IPS-NIHi11 (cell line): ENCODE measurements around the gene TMEM132E.
A peak's percentile ranks its signal among the peaks of the same experiment; 100 is the strongest.
"Not testable (repeated sequence)": the region's sequence is repeated elsewhere in the genome, so short reads cannot be mapped to it uniquely, and the experiment has no call there.

ENCODE experiments used
- DNase-seq: peaks from one replicate; pipeline ENCODE4 v3.0.0; 2012; ENCODE audit warnings: mixed read lengths, low spot score

The TMEM132E gene, protein sequence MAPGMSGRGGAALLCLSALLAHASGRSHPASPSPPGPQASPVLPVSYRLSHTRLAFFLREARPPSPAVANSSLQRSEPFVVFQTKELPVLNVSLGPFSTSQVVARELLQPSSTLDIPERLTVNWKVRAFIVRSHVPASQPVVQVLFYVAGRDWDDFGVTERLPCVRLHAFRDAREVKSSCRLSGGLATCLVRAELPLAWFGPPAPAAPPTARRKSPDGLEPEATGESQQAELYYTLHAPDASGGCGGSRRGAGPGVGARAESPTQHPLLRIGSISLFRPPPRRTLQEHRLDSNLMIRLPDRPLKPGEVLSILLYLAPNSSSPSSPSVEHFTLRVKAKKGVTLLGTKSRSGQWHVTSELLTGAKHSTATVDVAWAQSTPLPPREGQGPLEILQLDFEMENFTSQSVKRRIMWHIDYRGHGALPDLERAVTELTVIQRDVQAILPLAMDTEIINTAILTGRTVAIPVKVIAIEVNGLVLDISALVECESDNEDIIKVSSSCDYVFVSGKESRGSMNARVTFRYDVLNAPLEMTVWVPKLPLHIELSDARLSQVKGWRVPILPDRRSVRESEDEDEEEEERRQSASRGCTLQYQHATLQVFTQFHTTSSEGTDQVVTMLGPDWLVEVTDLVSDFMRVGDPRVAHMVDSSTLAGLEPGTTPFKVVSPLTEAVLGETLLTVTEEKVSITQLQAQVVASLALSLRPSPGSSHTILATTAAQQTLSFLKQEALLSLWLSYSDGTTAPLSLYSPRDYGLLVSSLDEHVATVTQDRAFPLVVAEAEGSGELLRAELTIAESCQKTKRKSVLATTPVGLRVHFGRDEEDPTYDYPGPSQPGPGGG (N-terminal part only)

DNA sequence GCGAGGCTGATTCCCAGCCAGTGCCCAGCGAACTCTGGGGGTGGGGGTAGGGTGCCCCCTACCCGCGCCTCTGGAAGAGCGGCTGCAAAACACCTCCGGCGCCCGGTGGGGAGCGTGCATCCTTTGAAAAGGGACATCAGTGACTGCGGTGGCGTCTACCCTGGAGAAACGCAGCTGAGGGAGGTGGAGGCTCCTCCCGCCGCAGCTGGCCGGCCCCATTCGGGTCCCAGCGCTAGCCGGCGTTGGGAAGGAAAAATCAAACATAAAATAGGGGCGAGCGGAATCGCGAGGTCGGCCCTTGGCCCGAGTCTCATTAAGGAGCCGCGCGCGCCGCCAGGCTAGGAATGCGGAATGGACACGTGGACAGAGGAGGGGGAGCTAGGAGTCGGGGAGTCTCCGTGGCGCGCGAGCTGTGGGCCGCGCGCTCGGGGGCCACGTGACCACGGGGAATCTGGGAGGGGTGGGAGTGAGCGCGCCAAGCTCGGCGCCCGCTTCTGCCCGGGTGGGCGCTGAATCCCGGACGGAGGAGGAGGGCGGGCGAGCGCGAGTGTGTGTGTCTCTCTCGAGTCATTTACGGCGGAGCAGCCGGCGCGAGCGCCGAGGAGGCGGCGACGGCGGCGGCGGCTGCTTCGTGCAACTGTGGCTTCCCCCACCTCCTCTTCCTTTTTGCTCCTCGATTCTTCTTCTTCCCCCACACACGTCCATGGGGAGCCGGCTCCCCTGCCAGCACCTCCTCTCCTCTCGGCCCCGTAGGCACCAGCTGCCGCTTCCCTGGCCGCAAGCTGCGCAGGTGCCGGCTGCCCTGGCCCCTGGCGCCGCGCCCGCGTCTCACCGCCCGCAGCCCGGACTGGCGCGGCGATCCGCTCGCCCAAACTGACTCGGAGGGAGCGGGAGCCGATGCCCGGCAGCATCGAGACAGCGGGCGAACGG is at the start of gene TMEM132E:
Gene TMEM132E (plus strand): TSS at position 566 of the 930 bp plus-strand sequence. CDS start 1,495 bp downstream, outside the sequence.
- DNase-seq: peak; percentile 59

DNA sequence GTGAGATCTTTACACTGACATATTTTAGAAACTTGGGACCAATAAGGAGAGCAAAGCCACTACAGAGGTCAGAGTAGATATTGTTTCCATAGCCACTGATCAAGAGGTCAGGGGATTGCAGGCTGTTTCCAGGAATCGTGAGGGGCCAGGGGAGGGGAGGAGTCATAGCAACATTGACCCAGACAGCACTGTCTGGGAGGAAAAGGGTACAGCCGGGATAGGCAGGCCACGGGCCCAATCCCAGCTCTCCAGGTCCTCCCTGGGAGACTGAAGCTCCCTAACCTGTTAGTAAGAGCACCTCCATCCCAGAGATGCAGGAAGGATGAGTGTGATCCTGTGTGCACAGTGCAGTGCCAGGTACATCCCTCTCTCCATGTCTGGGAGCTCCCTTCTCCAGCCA is 48.5 kb upstream of the TMEM132E start:
- DNase-seq: no peak

GRCh38 chr17:34532281-34533065 is 46.9 kb upstream of the TMEM132E start:
- no peak for DNase-seq

GRCh38 chr17:34533806-34534527 is 45.4 kb upstream of the TMEM132E start:
- DNase-seq: no peak

DNA sequence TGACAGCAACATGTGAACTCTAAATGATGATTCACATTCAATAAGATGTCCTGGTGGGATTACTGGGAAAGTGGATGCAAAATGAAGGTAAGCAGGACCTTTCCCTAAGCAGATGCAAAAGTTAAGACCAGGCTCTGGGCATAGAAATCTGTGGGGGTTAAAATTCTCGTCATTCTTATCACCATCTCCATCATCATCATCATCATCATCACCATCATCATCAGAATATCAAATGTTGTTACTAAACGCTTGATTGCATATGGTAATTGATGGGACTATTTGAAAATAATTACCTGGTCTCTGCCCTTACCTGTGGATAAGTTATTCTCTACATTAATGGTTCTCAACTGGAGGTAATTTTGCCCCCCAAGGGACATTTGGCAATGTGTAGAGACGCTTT is 41.9 kb upstream of the TMEM132E start:
- no peak for DNase-seq

DNA sequence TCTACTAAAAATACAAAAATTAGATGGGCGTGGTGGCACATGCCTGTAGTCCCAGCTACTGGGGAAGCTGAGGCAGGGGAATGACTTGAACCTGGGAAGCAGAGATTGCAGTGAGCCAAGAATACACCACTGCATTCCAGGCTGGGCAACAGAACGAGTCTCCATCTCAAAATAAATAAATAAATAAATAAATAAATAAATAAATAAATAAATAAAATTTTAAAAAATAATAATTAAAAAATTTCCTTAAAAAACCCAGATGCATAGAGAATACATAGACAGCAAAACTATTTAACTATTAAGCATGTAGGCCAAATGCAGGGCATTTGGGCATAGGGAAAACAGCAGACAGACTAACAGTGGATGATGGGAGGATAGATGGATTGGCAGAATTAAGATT is 40.8 kb upstream of the TMEM132E start:
- not testable (repeated sequence) for DNase-seq

DNA sequence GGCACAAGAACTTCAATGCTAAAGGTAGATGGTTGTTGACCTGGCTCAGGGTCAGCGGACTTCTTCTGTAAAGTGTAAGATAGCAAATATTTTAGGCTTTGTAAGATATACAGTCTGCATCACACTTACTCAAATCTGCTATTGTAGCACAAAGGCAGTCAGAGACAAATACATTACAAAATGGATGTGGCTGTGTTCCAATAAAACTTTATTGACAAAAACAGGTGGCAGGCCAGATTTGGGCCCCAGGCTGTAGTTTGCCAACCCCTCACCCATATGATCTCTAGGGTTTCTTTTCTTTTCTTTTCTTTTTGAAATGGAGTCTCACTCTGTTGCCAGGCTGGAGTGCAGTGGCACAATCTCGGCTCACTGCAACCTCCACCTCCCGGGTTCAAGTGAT is 39.5 kb upstream of the TMEM132E start:
- DNase-seq: no peak

GRCh38 chr17:34542700-34543336 is 36.6 kb upstream of the TMEM132E start:
- peak; percentile 71 for DNase-seq

- DNase-seq: peak; percentile 26
Observed at GRCh38 chr17:34547453-34548063, 31.8 kb upstream of the TMEM132E start.

- no peak for DNase-seq
Observed at GRCh38 chr17:34549966-34550365, 29.4 kb upstream of the TMEM132E start.

DNA sequence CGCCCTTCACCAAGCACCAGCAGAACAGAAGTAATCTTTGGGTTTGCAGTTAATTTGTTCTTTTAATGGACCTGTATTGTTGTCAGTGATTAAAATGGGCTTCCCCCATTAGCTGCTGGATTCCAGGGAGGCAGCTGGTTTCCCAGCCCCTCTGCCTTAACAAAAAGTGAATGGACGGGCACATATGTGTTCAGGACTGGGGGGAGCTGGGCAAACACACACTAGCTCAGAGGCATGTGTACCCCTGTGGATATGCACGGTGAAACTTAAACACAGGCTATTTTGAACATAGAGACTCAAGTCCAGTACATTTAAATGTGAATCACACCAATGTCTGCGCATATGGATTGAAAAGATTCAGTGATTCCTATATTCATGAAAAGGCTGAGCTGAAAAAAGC is 25.5 kb upstream of the TMEM132E start:
- DNase-seq: no peak

DNA sequence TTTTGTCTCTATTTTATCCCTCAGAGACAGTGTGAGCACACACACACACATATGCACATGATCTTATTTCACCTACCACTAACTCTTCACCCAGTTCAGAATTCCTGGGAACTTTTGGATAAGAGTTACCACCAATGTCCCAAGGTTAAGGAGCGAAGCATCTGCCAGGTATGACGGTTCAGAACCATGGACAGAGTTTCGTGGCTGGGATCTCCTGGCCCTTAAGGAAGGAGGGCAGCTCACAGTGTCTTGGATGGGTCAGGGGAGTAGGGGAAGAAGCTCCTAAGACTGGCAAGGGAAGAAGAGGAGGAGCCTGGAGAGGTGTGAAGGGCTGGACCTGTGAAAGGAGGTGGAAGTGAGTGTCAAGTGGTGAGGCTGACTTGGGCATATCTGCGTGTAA is 23.0 kb upstream of the TMEM132E start:
- DNase-seq: peak; percentile 76

- DNase-seq: no peak
Observed at GRCh38 chr17:34556931-34557330, 22.5 kb upstream of the TMEM132E start.

DNA sequence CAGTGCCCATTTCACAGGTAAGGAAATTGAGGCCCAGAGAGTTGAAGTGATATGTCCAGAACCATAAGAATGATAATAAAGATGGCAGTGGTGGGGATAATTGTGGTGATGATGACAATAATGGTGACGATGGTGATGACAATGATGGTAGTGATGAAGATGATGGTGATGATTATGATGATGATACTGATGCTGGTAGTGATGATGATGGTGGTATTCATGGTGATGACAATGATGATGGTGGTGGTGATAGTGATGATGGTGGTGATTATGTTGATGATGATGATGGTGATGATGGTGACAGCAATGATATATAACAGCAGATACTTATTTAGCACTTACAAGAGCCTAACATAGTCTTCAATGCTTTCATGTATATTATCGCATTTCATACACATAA is 18.1 kb upstream of the TMEM132E start:
- no peak for DNase-seq

- DNase-seq: peak; percentile 48
Observed at GRCh38 chr17:34562387-34562786, 17.0 kb upstream of the TMEM132E start.

- DNase-seq: no peak
Observed at GRCh38 chr17:34565713-34566112, 13.7 kb upstream of the TMEM132E start.

DNA sequence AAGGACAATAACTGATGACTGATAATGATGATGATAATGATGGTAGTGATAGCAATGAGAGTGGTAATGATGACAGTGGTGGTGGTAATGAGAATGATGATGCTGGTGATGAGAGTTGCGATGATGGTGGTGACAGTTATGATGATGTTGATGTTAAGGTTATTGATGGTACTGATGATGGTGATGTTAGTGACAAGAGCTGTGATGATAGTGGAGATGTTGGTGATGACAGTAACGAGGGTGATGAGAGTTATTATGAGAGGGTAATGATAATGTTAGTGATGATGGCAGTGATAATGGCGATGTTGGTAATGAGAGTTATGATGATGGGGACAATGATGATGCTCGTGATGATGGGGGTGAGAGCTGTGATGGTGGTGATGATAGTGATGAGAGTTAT is 13.2 kb upstream of the TMEM132E start:
- no peak for DNase-seq

- no peak for DNase-seq
Observed at GRCh38 chr17:34566873-34567272, 12.5 kb upstream of the TMEM132E start.

DNA sequence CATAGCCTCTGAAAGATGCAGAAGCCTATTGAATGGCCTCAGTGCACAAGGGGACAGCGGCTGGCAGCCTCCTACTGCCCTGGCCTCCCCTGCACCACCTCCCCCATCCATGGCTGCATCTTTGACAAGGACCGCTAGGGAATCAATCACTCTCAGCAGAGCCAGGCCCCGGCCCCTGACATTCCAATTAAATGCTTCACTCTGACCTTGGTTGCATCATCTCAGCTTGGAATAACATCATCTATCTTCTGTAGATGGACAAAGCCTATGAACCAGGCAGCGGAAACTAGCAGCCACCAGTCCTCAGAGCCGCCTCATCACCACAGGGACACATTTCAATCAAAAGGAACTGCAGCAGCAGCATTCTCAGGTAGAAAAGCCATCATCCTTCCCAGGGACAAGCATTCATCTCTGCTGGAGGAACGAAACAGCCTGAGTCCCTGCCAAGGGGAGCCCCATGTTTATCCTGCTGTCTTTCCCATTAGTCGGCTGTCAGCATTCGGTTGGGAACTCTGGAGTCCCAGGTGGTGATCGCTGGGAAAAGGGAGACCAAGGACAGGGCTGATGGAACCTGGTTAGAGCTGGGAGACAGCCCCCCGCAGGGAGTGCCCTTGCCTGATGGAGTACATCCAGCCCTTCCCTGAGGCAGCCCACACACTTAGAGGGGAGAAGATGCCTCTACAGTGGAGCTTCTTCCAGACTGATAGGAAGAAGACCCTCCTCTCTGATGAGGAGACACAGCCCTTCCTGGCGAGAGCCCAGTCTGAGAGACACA is 11.5 kb upstream of the TMEM132E start:
- DNase-seq: peak; percentile 41
